ENCODE results near the gene PTPRG. TPM values are rescaled to one million over a fixed set of nuclear protein-coding genes. Genes with fewer than 3 reads are reported as not detected.

Gene PTPRG
- total and polyA plus RNA-seq, 11 donors, result 8.0 to 48.5 (median 35.4) TPM

DNA sequence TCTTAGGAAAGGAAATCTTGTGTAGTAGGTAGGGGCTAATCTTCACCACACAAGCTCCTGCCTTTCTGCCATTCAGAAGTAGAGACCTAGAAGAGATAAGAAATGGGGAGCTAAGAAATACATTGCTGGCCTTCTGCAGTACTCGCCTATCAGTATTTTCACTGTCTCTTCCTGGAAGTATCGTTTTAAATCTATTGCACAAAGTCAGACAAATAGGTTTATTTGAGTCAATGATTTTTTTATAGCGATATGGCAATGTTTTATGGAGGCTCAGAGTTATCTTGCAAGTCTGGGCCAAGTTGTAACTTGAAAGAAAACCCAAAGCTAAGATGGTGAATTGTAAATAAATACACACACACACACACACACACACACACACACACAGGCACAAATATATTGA is 103.8 kb downstream of the PTPRG start:
- Histone ChIP-seq H3K4me3 (no peak overlapping the region), H3K4me1 (peaks cover 3 to 62% (median 32%) of the 10 kb centered on the region in 12 donors), H3K27ac (no peak overlapping the region), H3K9me3 (peaks cover 0 to 6% (median 0%) of the 10 kb centered on the region in 12 donors), H3K27me3 (no peaks in the 10 kb centered on the region), H3K36me3 (no peaks in the 10 kb centered on the region)
- ATAC-seq (no peak), DNase-seq (no peak)
- TF ChIP-seq, protein P1, sequence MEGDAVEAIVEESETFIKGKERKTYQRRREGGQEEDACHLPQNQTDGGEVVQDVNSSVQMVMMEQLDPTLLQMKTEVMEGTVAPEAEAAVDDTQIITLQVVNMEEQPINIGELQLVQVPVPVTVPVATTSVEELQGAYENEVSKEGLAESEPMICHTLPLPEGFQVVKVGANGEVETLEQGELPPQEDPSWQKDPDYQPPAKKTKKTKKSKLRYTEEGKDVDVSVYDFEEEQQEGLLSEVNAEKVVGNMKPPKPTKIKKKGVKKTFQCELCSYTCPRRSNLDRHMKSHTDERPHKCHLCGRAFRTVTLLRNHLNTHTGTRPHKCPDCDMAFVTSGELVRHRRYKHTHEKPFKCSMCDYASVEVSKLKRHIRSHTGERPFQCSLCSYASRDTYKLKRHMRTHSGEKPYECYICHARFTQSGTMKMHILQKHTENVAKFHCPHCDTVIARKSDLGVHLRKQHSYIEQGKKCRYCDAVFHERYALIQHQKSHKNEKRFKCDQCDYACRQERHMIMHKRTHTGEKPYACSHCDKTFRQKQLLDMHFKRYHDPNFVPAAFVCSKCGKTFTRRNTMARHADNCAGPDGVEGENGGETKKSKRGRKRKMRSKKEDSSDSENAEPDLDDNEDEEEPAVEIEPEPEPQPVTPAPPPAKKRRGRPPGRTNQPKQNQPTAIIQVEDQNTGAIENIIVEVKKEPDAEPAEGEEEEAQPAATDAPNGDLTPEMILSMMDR (IDR thresholded peaks at IDR 0.05), result no peak
- no peak for TF ChIP-seq POLR2A (IDR thresholded peaks at IDR 0.05)
- whole genome bisulfite sequencing, 4 donors, result 91 to 97% (median 94%) methylated on average over 3 of the region's 3 CpGs
- intact Hi-C loops (cut with DNase I), result no loop called here

GRCh38 chr3:61665987-61666386 is 104.6 kb downstream of the PTPRG start:
- Histone ChIP-seq H3K4me1 (peaks cover 3 to 67% (median 34%) of the 10 kb centered on the region in 12 donors), H3K4me3 (no peak overlapping the region), H3K36me3 (no peaks in the 10 kb centered on the region), H3K27ac (no peak overlapping the region), H3K9me3 (peaks cover 0 to 6% (median 0%) of the 10 kb centered on the region in 12 donors), H3K27me3 (no peaks in the 10 kb centered on the region)
- WGBS, 4 donors, result 41 to 50% (median 47%) methylated on average over 5 of the region's 5 CpGs
- TF ChIP-seq, protein P1 (IDR thresholded peaks at IDR 0.05), result no peak
- TF ChIP-seq POLR2A (IDR thresholded peaks at IDR 0.05), result no peak
- intact Hi-C loops (cut with DNase I), result no loop called here
- ATAC-seq, result no peak
- DNase-seq, result peak in 1 of 5 donors; percentile 43

GRCh38 chr3:61666615-61667330 is 105.4 kb downstream of the PTPRG start:
- no peaks in the 10 kb centered on the region for H3K36me3 ChIP-seq
- intact Hi-C loops (cut with DNase I), result no loop called here
- H3K27ac ChIP-seq, result no peak overlapping the region
- no peaks in the 10 kb centered on the region for H3K27me3 ChIP-seq
- no peak overlapping the region for H3K4me3 ChIP-seq
- peaks cover 0 to 6% (median 0%) of the 10 kb centered on the region in 12 donors for H3K9me3 ChIP-seq
- 70 to 74% (median 73%) methylated on average over 6 of the region's 6 CpGs for WGBS, 4 donors
- TF ChIP-seq, protein P1 (IDR thresholded peaks at IDR 0.05), result no peak
- TF ChIP-seq POLR2A (IDR thresholded peaks at IDR 0.05), result no peak
- no peak for ATAC-seq
- peaks cover 3 to 67% (median 34%) of the 10 kb centered on the region in 12 donors for H3K4me1 ChIP-seq
- no peak for DNase-seq

DNA sequence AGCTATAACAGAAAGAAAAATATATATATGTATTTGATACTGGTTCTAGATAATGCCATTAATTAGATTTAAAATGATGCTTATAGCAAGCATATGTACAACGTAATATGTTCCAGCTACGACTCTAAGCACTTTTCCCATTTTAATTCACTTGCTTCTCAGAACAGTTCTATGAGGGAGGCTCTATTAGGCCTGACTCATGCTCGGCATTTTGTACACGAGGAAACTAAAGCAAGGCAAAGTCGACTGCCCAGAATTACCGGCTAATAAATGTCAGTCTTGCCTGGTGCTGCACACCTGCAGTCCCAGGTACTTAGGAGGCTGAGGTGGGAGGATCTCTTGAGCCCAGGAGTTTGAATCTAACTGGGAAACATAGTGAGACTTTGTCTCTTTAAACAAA is 106.0 kb downstream of the PTPRG start:
- no peak for TF ChIP-seq POLR2A (IDR thresholded peaks at IDR 0.05)
- TF ChIP-seq, protein P1 (IDR thresholded peaks at IDR 0.05), result no peak
- no peak overlapping the region for H3K4me3 ChIP-seq
- H3K27me3 ChIP-seq, result no peaks in the 10 kb centered on the region
- DNase-seq (no peak), ATAC-seq (no peak)
- intact Hi-C loops (cut with DNase I), result no loop called here
- H3K27ac ChIP-seq, result no peak overlapping the region
- H3K4me1 ChIP-seq, result peaks cover 3 to 67% (median 34%) of the 10 kb centered on the region in 12 donors
- 90 to 93% (median 92%) methylated on average over 6 of the region's 6 CpGs for WGBS, 4 donors
- H3K9me3 ChIP-seq, result peaks cover 0 to under 1% (median 0%) of the 10 kb centered on the region in 12 donors
- no peaks in the 10 kb centered on the region for H3K36me3 ChIP-seq
